OCI-LY1 (cell line): ENCODE results near the gene ST7.

Experiments used
- CTCF ChIP-seq: fragments of 200-600 bp; sonication (generic), shearing (Covaris generic); IDR thresholded peaks from 2 replicates; pipeline ENCODE4 v1.5.1; 2017; ENCODE audit warnings: mild to moderate bottlenecking, antibody characterized with exemption, low read length, moderate library complexity, mixed read lengths
- EZH2 ChIP-seq: fragments of 200-600 bp; sonication (generic), shearing (Covaris generic); IDR thresholded peaks from 2 replicates; pipeline ENCODE4 v1.8.0; 2017; ENCODE audit warnings: borderline replicate concordance, mixed run types, mild to moderate bottlenecking, antibody characterized with exemption, low read length, moderate library complexity, mixed read lengths

- no peak for TF ChIP-seq CTCF
- no peak for TF ChIP-seq EZH2
These were observed 133.5 kb downstream of the ST7 start for GRCh38 chr7:117086788-117087187.
